ENCODE data around the gene PTPN3.

The PTPN3 gene

DNA sequence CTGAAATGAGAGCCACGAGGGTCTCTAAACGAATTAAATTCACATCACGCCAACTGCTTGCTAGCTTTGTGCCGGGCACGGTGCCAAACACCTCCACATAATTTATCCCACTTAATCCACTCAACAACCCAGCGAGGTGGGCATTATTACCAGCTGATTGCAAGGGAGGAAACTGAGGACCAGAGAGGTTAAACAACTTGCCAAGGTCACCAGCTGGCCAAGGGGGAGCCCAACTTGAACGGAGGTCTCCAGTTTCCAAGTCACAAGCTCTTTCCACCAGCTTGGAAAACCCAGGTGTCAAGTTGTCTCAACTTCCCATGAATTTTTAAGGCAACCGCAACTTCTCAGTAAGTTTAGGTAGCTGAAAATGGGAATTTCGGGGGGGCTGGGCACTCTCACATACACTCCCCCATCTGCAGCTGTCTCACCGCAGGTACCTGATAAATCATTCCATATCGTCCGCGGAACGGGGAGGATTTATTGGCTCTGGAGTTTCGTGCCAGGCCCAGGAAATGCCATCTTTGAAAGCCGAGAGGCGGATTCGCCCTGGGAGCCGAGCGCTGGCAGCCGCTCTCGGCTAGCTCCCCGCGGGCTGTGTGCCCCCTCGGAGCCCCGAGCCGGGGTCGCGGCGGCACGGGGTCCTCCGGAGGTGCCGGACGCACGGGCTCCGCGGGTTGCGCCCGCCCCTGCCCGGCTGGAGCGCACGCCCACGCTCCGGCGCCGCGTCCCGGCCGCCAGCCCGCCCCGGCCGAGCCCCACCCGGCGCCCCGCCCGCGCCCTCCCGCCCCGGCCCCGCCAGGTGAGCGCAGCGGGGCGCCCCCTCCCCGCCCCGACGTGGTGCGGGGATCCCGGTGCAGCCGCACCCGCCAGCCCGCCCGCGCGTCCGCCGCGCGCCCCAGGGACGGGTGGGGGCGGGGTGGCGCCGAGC lies 617 bp downstream of the PTPN3 start:
- no peak overlapping the region for H3K4me3 Mint-ChIP-seq
- peaks cover 32 to 70% of the 10 kb centered on the region in 2 donors for H3K27me3 Mint-ChIP-seq
- peaks cover 0 to 5% of the 10 kb centered on the region in 2 donors for H3K9me3 Mint-ChIP-seq
- ATAC-seq (replicated peaks), result no peak
- H3K27ac Mint-ChIP-seq, result no peak overlapping the region
- H3K4me1 Mint-ChIP-seq (ENCODE audit: low read depth in 2 of 2), result no peaks in the 10 kb centered on the region
- DNase-seq, result no peak
- H3K36me3 Mint-ChIP-seq (ENCODE audit: insufficient read depth), result no peaks in the 10 kb centered on the region

DNA sequence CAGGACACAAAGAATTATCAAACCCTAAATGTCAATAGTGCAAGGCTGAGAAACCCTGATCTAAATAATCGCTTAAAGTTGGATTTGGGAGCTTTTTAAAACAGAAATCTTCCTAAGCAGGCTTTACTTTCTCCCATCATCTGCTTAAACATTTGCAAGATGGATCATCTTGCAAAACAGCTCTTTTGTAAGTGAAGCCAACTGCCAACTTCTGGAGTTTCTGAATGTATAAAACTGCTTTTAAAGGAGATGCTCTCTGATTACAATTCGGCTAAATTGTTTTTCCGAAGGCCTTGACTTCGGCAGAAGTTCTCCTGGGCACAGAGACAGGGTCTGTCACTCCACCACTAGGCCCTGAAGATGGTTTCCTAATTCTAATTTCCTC lies 1.3 kb downstream of the PTPN3 start:
- H3K27me3 Mint-ChIP-seq, result peaks cover 25 to 65% of the 10 kb centered on the region in 2 donors
- peaks cover 0 to 5% of the 10 kb centered on the region in 2 donors for H3K9me3 Mint-ChIP-seq
- H3K4me1 Mint-ChIP-seq (ENCODE audit: low read depth in 2 of 2), result no peaks in the 10 kb centered on the region
- DNase-seq (no peak), ATAC-seq (replicated peaks) (no peak)
- H3K4me3 Mint-ChIP-seq, result no peak overlapping the region
- no peak overlapping the region for H3K27ac Mint-ChIP-seq
- H3K36me3 Mint-ChIP-seq (ENCODE audit: insufficient read depth), result no peaks in the 10 kb centered on the region

DNA sequence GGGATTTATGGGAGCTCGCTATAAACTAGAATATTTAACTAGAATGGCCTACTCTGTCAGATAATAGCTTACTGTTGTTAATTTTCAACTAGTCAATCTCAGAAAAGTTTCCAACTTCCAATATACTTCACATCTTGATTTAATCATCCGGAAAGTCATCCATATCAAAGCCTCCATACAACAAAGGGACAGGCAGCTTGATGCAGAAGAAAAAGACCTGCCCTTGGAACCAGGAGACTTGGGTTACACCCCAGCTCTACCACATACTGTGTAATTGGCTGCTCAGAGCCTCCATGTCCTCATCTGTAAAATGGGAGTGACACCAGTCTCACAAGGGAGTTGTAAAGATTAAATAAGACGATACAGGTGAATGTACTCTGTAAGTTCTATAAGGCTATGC lies 1.9 kb downstream of the PTPN3 start:
- peaks cover 24 to 59% of the 10 kb centered on the region in 2 donors for H3K27me3 Mint-ChIP-seq
- peaks cover 0 to 5% of the 10 kb centered on the region in 2 donors for H3K9me3 Mint-ChIP-seq

DNA sequence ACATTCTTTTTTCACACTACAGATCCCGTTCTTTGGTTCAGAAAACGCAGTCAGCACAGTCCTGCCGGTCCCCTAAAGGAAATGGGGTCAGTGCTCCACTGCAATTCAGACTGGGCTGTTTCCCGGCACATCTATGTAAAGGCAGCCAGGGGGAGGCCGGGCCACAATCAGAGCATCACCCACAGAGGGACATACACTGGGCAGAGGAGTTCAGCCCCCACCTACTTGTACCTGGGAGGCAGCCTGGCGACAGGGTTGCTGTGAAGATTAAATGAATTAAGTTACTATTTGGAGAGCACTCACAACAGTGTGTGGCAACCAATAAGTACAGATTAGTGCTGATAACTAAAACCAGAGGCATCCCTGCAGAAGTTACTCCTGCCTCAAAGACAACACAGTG lies 4.5 kb downstream of the PTPN3 start:
- ATAC-seq (replicated peaks) (no peak), DNase-seq (no peak)
- no peaks in the 10 kb centered on the region for H3K36me3 Mint-ChIP-seq (ENCODE audit: insufficient read depth)
- H3K27me3 Mint-ChIP-seq, result peaks cover 8 to 43% of the 10 kb centered on the region in 2 donors
- no peak overlapping the region for H3K4me3 Mint-ChIP-seq
- no peak overlapping the region for H3K27ac Mint-ChIP-seq
- no peaks in the 10 kb centered on the region for H3K9me3 Mint-ChIP-seq
- H3K4me1 Mint-ChIP-seq (ENCODE audit: low read depth in 2 of 2), result no peaks in the 10 kb centered on the region

More for the DNA sequence above, 1.9 kb downstream of the PTPN3 start:
- Mint-ChIP-seq H3K36me3 (ENCODE audit: insufficient read depth) (no peaks in the 10 kb centered on the region), H3K4me1 (ENCODE audit: low read depth in 2 of 2) (no peaks in the 10 kb centered on the region), H3K4me3 (no peak overlapping the region), H3K27ac (no peak overlapping the region)
- DNase-seq (no peak), ATAC-seq (replicated peaks) (no peak)

DNA sequence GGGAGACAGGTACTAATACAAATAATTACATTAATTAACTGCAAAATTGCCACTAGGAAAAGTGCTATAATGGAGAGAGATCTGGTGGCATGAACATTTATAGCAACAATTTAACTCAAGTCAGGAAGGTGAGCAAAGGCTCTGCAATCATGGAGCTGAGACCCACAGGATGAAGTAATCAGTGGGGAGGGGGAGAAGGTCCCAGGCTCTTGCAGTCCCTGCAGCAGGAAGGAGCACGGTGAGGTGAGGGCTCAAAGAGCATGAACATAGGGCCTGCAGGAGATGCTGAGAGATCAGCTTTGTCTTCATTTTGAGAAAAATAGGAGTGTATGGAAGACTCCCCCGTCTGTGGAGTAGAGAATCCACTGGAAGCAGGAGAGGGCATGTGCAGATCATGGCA lies 6.5 kb downstream of the PTPN3 start:
- no peaks in the 10 kb centered on the region for H3K36me3 Mint-ChIP-seq (ENCODE audit: insufficient read depth)
- ATAC-seq (replicated peaks) (no peak), DNase-seq (no peak)
- H3K27ac Mint-ChIP-seq, result no peak overlapping the region
- peaks cover 9 to 46% of the 10 kb centered on the region in 2 donors for H3K27me3 Mint-ChIP-seq
- H3K9me3 Mint-ChIP-seq, result no peaks in the 10 kb centered on the region
- H3K4me1 Mint-ChIP-seq (ENCODE audit: low read depth in 2 of 2), result no peaks in the 10 kb centered on the region
- no peak overlapping the region for H3K4me3 Mint-ChIP-seq

DNA sequence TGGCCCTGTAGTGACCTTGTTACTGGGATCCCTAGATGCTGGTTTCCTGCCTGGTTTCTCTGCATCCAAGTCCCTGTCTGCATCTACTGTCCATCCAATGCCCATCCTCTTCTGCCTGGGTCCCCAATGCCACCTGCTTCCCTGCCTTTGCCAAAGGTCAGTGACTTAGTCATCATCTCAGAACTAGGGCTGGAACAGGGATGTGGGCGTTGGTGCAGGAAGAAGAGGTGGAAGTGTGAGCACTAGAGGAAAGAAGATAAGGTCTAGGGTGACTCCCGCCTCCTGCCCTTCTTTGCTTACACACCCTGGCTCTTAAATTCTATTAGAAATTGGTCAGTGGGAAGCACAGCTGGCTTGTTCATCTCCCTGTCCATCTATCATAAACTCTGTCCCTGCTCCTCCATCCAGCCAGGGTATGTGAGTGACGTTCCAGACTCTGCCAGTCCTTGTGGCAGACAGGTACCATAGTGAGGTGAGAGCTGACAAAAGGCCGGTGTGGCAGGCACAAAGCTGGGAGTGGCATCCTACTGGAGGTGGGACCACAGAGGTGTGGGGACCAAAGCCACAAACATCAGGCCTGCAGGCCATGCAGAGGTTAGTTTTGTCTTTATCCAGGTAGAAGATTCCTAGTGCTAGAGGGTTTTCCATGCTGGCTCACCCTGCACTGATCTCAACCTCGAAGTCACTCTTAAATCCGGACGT lies 9.2 kb downstream of the PTPN3 start:
- Mint-ChIP-seq H3K27ac (no peak overlapping the region), H3K4me3 (no peak overlapping the region), H3K4me1 (ENCODE audit: low read depth in 2 of 2) (no peaks in the 10 kb centered on the region), H3K36me3 (ENCODE audit: insufficient read depth) (no peaks in the 10 kb centered on the region), H3K27me3 (peaks cover 23 to 38% of the 10 kb centered on the region in 2 donors), H3K9me3 (no peaks in the 10 kb centered on the region)
- no peak for DNase-seq
- ATAC-seq (replicated peaks), result no peak

DNA sequence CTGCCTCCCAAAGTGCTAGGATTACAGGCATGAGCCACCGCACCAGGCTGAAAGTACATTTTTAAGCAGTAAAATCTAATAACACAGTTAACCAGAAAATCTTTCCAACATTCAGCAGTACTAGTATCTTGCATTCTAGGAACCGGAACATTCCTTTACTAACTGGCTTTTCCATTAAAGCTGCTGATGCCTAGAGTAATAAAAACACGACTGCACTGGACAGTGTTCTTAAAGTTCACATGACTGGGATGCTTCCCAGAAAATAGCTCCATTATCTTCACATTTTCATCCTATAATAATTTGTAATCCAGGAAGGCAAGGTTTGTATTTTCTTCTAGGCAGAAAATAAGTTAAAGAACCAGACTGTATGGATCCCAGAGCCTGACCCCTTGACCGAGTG lies 9.8 kb downstream of the PTPN3 start:
- peaks cover 27 to 36% of the 10 kb centered on the region in 2 donors for H3K27me3 Mint-ChIP-seq

DNA sequence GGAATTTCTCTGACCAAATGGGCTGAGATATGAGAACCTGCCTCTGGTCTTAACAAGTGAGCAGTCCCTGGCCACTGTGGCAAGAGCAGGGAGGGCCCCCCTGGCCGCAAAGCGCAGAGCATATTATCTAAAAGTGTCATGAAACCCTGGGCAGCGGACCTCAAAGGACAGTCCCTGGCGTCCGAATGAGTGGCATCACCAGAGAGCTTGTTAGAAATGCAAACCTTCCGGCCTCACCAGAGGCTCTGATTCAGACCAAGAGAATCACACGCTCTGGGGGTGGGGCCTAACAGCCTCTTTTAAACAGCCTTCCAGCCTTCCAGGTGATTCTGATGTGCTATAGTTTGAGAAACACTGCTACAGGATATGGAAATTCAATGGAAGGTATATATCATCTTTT lies 10.9 kb downstream of the PTPN3 start:
- Mint-ChIP-seq H3K27ac (no peak overlapping the region), H3K9me3 (no peaks in the 10 kb centered on the region), H3K4me1 (ENCODE audit: low read depth in 2 of 2) (no peaks in the 10 kb centered on the region), H3K27me3 (peaks cover 27 to 43% of the 10 kb centered on the region in 2 donors), H3K36me3 (ENCODE audit: insufficient read depth) (no peaks in the 10 kb centered on the region), H3K4me3 (no peak overlapping the region)
- no peak for ATAC-seq (replicated peaks)
- DNase-seq, result no peak

More for the DNA sequence above, 9.8 kb downstream of the PTPN3 start:
- Mint-ChIP-seq H3K4me1 (ENCODE audit: low read depth in 2 of 2) (no peaks in the 10 kb centered on the region), H3K27ac (no peak overlapping the region), H3K9me3 (no peaks in the 10 kb centered on the region), H3K36me3 (ENCODE audit: insufficient read depth) (no peaks in the 10 kb centered on the region), H3K4me3 (no peak overlapping the region)
- DNase-seq, result no peak
- ATAC-seq (replicated peaks), result no peak

DNA sequence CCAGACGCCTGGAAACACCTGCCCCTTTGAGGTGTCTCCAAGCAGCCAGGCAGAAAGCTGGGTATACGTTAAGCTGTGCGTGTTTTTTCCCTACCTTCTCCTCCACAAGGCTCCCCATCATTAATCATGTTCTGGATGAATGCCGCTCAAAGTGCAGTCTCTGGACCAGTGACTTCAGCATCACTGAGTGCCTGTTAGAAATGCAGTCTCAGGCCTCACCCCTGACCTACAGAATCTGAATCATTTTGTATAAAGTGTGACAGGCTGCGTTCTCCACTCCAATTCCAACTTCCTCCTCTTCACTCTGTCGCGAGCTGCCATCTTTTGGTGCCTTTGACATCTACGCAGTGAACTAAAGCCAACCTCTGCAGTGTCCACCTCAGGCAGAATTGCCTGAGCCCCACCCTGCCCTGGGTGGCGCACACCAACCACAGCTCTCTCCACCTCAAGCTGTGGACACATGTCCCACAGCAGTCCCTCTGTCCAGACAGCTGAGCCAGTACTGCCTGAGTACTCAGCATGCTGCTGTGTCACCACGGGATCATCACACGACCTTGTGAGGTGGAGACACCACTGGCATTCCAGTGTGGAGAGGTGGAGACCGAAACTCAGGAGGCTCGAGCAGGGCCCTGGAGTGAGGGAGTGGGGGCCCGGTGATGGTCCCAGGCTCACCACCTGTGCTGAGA lies 14.2 kb downstream of the PTPN3 start:
- Mint-ChIP-seq H3K36me3 (ENCODE audit: insufficient read depth) (no peaks in the 10 kb centered on the region), H3K27me3 (peaks cover 23 to 37% of the 10 kb centered on the region in 2 donors), H3K4me1 (ENCODE audit: low read depth in 2 of 2) (no peaks in the 10 kb centered on the region), H3K4me3 (no peak overlapping the region), H3K9me3 (no peaks in the 10 kb centered on the region), H3K27ac (no peak overlapping the region)
- DNase-seq (no peak), ATAC-seq (replicated peaks) (no peak)

DNA sequence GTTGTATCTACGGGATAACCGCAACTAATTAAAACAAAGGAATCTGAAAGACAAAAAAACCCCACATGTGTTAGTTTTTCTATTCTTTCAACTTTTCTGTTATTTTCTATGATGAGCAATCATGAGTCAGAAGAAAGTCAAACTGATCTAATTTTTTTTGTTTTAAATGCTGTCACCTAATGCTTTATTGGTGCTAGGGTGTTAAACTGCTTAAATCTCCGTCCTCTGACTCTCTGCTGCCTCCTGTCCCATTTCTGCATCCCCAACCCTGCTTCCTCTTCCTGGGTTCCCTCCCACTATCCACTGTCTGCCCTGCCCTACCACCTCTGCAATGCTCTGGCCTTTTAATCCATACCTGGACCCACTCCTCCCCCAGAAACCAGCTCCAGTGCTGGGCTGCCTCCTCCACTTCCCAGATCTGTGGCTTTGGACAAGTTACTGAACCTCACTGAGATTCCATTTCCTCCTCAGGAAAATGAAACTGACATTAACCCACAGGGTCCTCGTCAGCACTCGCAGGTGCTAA lies 15.7 kb downstream of the PTPN3 start:
- Mint-ChIP-seq H3K27ac (no peak overlapping the region), H3K4me3 (no peak overlapping the region), H3K4me1 (ENCODE audit: low read depth in 2 of 2) (no peaks in the 10 kb centered on the region), H3K9me3 (no peaks in the 10 kb centered on the region), H3K27me3 (peaks cover 28 to 32% of the 10 kb centered on the region in 2 donors), H3K36me3 (ENCODE audit: insufficient read depth) (no peaks in the 10 kb centered on the region)
- no peak for ATAC-seq (replicated peaks)
- no peak for DNase-seq

DNA sequence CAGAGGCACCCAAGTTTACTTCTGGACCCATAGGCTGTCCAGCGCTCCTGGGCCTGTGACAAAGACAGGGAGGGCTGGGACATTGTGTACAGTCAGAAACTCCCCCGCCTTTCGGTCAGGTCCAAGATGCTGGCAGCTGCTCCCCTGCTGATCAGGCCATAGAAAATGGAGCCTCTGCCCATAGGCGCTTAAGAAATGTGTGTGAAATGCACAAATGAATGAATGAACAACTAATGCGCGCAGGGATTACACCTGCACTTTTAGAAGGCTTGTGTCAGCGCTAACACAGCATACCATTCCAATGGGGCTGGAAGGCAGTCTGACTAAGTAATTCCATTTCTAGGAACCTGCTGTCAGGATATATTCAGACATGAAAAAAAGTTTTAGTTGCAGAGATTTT lies 16.3 kb downstream of the PTPN3 start:
- H3K27ac Mint-ChIP-seq, result no peak overlapping the region
- peaks cover 26 to 33% of the 10 kb centered on the region in 2 donors for H3K27me3 Mint-ChIP-seq
- no peak for DNase-seq

DNA sequence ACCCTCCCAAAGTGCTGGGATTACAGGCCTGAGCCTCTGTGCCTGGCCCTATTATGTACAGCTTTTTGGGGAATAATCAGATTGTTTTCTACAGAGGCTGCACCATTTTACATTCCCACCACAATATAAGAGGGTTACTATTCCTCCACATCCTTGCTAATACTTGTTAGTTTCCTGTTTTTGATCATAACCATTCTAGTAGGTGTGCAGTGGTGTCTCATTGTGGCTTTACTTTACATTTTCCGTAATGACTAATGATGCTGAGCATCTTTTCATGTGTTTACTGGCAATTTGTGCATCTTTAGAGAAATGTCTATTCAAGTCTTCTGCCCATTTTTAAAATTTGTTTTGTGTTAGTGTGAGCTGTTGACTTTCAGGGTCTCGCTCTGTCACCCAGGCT lies 18.3 kb downstream of the PTPN3 start:
- no peaks in the 10 kb centered on the region for H3K9me3 Mint-ChIP-seq
- ATAC-seq (replicated peaks), result no peak
- H3K27me3 Mint-ChIP-seq, result peaks cover 17 to 21% of the 10 kb centered on the region in 2 donors
- H3K4me1 Mint-ChIP-seq (ENCODE audit: low read depth in 2 of 2), result no peaks in the 10 kb centered on the region
- no peaks in the 10 kb centered on the region for H3K36me3 Mint-ChIP-seq (ENCODE audit: insufficient read depth)
- H3K27ac Mint-ChIP-seq, result no peak overlapping the region
- DNase-seq, result no peak
- no peak overlapping the region for H3K4me3 Mint-ChIP-seq

More for the DNA sequence above, 16.3 kb downstream of the PTPN3 start:
- Mint-ChIP-seq H3K36me3 (ENCODE audit: insufficient read depth) (no peaks in the 10 kb centered on the region), H3K9me3 (no peaks in the 10 kb centered on the region), H3K4me1 (ENCODE audit: low read depth in 2 of 2) (no peaks in the 10 kb centered on the region), H3K4me3 (no peak overlapping the region)
- no peak for ATAC-seq (replicated peaks)

DNA sequence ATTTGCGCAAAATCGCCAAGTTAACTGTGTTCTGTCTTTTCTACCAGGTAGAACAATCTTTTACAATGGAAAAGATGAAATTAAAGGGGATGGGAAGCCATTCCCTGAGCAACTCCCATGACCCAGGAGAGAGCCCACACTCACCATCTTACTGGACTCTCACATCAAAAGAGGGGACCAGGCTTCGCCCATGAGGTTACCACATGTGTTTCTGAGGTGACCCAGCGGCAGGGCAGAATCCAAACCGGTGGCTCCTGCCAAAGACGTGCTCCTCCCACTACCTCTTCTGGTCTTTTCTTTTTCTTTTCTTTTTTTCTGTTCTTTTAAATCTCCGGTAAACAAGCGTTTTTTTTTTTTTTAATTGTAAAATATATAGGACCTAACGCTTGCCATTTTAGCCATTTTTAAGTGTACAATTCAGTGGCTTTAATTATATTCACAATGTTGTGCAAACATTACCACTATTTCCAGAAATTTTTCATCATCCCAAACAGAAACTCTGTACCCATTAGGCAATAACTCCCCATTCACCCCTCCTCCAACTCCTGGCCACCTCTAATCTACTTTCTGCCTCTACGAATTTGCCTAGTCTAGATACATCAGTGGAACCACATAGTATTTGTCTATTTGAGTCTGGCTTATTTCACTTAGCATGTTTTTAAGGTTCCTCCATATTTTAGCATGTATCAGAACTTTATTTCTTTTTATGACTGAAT lies 19.3 kb downstream of the PTPN3 start:
- H3K27me3 Mint-ChIP-seq, result peaks cover 8 to 30% of the 10 kb centered on the region in 2 donors
- H3K36me3 Mint-ChIP-seq (ENCODE audit: insufficient read depth), result no peaks in the 10 kb centered on the region
- no peaks in the 10 kb centered on the region for H3K4me1 Mint-ChIP-seq (ENCODE audit: low read depth in 2 of 2)
- H3K4me3 Mint-ChIP-seq, result no peak overlapping the region
- H3K9me3 Mint-ChIP-seq, result no peaks in the 10 kb centered on the region
- no peak overlapping the region for H3K27ac Mint-ChIP-seq
- ATAC-seq (replicated peaks) (no peak), DNase-seq (no peak)
